Measurements from ENCODE around the gene ASPHD1. TPM values are rescaled to one million over a fixed set of nuclear protein-coding genes. Genes with fewer than 3 reads are reported as not detected.
"Not testable (repeated sequence)": the region's sequence is repeated elsewhere in the genome, so short reads cannot be mapped to it uniquely, and the experiment has no call there.

Gene ASPHD1
- total and polyA plus RNA-seq, 7 experiments from 2014 or later: 0.27 TPM; not detected in 6

- Mint-ChIP-seq H3K9me3 (no peaks in the 10 kb centered on the region), H3K36me3 (peaks cover 0 to 5% (median 0%) of the 10 kb centered on the region in 5 donors), H3K27ac (no peak overlapping the region), H3K27me3 (peaks cover 10 to 33% (median 15%) of the 10 kb centered on the region in 5 donors), H3K4me3 (no peak overlapping the region), H3K4me1 (no peaks in the 10 kb centered on the region)
- Histone ChIP-seq H3K4me1 (ENCODE audit: control insufficient read depth in 2 of 2, insufficient read depth in 2 of 2, low read length in 2 of 2) (no peaks in the 10 kb centered on the region), H3K4me3 (ENCODE audit: low read length) (no peak overlapping the region), H3K36me3 (ENCODE audit: control insufficient read depth in 2 of 3, insufficient read depth in 3 of 3, low read length in 3 of 3) (no peaks in the 10 kb centered on the region), H3K27me3 (ENCODE audit: control insufficient read depth in 2 of 2, insufficient read depth in 2 of 2, low read length in 2 of 2) (no peaks in the 10 kb centered on the region), H3K9me3 (ENCODE audit: control insufficient read depth in 2 of 3, low read length in 3 of 3) (no peaks in the 10 kb centered on the region), H3K27ac (ENCODE audit: low read depth, low read length) (no peak overlapping the region)
- intact Hi-C loops (cut with micrococcal nuclease): no loop called here
- ChIA-PET POLR2A (interaction anchor here (0.5 to 0.6 kb wide), 3 partner anchors 27 to 288 kb away, joined by 3 to 4 read pairs (median 3); no protein-coding TSS in a partner anchor), CTCF (no interaction called here)
- no peak for DNase-seq
- ATAC-seq: no peak
Measured at GRCh38 chr16:29883987-29884386, 16.3 kb upstream of the ASPHD1 start.

- H3K27me3 ChIP-seq (ENCODE audit: control insufficient read depth in 2 of 2, insufficient read depth in 2 of 2, low read length in 2 of 2); H3K4me3 ChIP-seq (ENCODE audit: low read length); H3K4me1 ChIP-seq (ENCODE audit: control insufficient read depth in 2 of 2, insufficient read depth in 2 of 2, low read length in 2 of 2); H3K36me3 Mint-ChIP-seq; intact Hi-C loops (cut with micrococcal nuclease); H3K27me3 Mint-ChIP-seq; H3K36me3 ChIP-seq (ENCODE audit: control insufficient read depth in 2 of 3, insufficient read depth in 3 of 3, low read length in 3 of 3); H3K4me3 Mint-ChIP-seq; H3K9me3 ChIP-seq (ENCODE audit: control insufficient read depth in 2 of 3, low read length in 3 of 3); DNase-seq; ATAC-seq; CTCF ChIA-PET; H3K27ac Mint-ChIP-seq; H3K9me3 Mint-ChIP-seq; H3K4me1 Mint-ChIP-seq; H3K27ac ChIP-seq (ENCODE audit: low read depth, low read length): not testable (repeated sequence)
- POLR2A ChIA-PET: interaction anchor here (0.6 to 1.2 kb wide), 3 partner anchors 8 to 289 kb away, joined by 3 to 4 read pairs (median 3); no protein-coding TSS in a partner anchor
Measured at GRCh38 chr16:29889372-29889771, 10.9 kb upstream of the ASPHD1 start.

GRCh38 chr16:29891525-29892457 is 8.5 kb upstream of the ASPHD1 start:
- intact Hi-C loops (cut with micrococcal nuclease): no loop called here
- Mint-ChIP-seq H3K27ac (no peak overlapping the region), H3K27me3 (peaks cover 0 to 4% (median 4%) of the 10 kb centered on the region in 5 donors), H3K36me3 (no peaks in the 10 kb centered on the region), H3K4me3 (no peak overlapping the region), H3K4me1 (no peaks in the 10 kb centered on the region), H3K9me3 (peaks cover 0 to 1% (median 0%) of the 10 kb centered on the region in 11 donors)
- DNase-seq: no peak
- H3K4me3 ChIP-seq (ENCODE audit: low read length): no peak overlapping the region
- H3K27ac ChIP-seq (ENCODE audit: low read depth, low read length): no peak overlapping the region
- no peaks in the 10 kb centered on the region for H3K4me1 ChIP-seq (ENCODE audit: control insufficient read depth in 2 of 2, insufficient read depth in 2 of 2, low read length in 2 of 2)
- H3K27me3 ChIP-seq (ENCODE audit: control insufficient read depth in 2 of 2, insufficient read depth in 2 of 2, low read length in 2 of 2): no peaks in the 10 kb centered on the region
- ChIA-PET POLR2A (no interaction called here), CTCF (interaction anchor here (0.5 to 0.9 kb wide), 3 partner anchors 200 to 1062 kb away, joined by 3 to 5 read pairs (median 3); no protein-coding TSS in a partner anchor)
- no peaks in the 10 kb centered on the region for H3K36me3 ChIP-seq (ENCODE audit: control insufficient read depth in 2 of 3, insufficient read depth in 3 of 3, low read length in 3 of 3)
- H3K9me3 ChIP-seq (ENCODE audit: control insufficient read depth in 2 of 3, low read length in 3 of 3): no peaks in the 10 kb centered on the region
- ATAC-seq: no peak

- peaks cover 0 to 1% (median 0%) of the 10 kb centered on the region in 11 donors for H3K9me3 Mint-ChIP-seq
- peaks cover 0 to 3% (median 3%) of the 10 kb centered on the region in 5 donors for H3K36me3 Mint-ChIP-seq
- no peaks in the 10 kb centered on the region for H3K9me3 ChIP-seq (ENCODE audit: control insufficient read depth in 2 of 3, low read length in 3 of 3)
- H3K36me3 ChIP-seq (ENCODE audit: control insufficient read depth in 2 of 3, insufficient read depth in 3 of 3, low read length in 3 of 3): no peaks in the 10 kb centered on the region
- H3K4me3 ChIP-seq (ENCODE audit: low read length): no peak overlapping the region
- no peak overlapping the region for H3K4me3 Mint-ChIP-seq
- peaks cover 4 to 10% (median 8%) of the 10 kb centered on the region in 5 donors for H3K27me3 Mint-ChIP-seq
- H3K4me1 ChIP-seq (ENCODE audit: control insufficient read depth in 2 of 2, insufficient read depth in 2 of 2, low read length in 2 of 2): no peaks in the 10 kb centered on the region
- H3K4me1 Mint-ChIP-seq: peaks cover 0 to 4% (median 0%) of the 10 kb centered on the region in 7 donors
- ChIA-PET CTCF (interaction anchor here (0.9 kb wide), 1 partner anchor 200 kb away, joined by 3 read pairs; no protein-coding TSS in a partner anchor), POLR2A (no interaction called here)
- H3K27ac Mint-ChIP-seq: no peak overlapping the region
- intact Hi-C loops (cut with micrococcal nuclease): no loop called here
- ATAC-seq: no peak
- DNase-seq: no peak
- H3K27me3 ChIP-seq (ENCODE audit: control insufficient read depth in 2 of 2, insufficient read depth in 2 of 2, low read length in 2 of 2): no peaks in the 10 kb centered on the region
- H3K27ac ChIP-seq (ENCODE audit: low read depth, low read length): no peak overlapping the region
Measured at GRCh38 chr16:29892458-29892813, 7.9 kb upstream of the ASPHD1 start.

- peaks cover 0 to 6% (median 0%) of the 10 kb centered on the region in 7 donors for H3K4me1 Mint-ChIP-seq
- no peak overlapping the region for H3K4me3 ChIP-seq (ENCODE audit: low read length)
- H3K4me3 Mint-ChIP-seq: no peak overlapping the region
- H3K36me3 Mint-ChIP-seq: peaks cover 0 to 4% (median 3%) of the 10 kb centered on the region in 5 donors
- intact Hi-C loops (cut with micrococcal nuclease): no loop called here
- H3K36me3 ChIP-seq (ENCODE audit: control insufficient read depth in 2 of 3, insufficient read depth in 3 of 3, low read length in 3 of 3): no peaks in the 10 kb centered on the region
- POLR2A ChIA-PET: interaction anchor here (1.2 kb wide), 1 partner anchor 15 kb away, joined by 4 read pairs; no protein-coding TSS in a partner anchor
- H3K9me3 Mint-ChIP-seq: peaks cover 0 to 1% (median 0%) of the 10 kb centered on the region in 11 donors
- H3K27me3 Mint-ChIP-seq: peaks cover 13 to 21% (median 20%) of the 10 kb centered on the region in 5 donors
- no peaks in the 10 kb centered on the region for H3K9me3 ChIP-seq (ENCODE audit: control insufficient read depth in 2 of 3, low read length in 3 of 3)
- no peak for DNase-seq
- H3K27ac ChIP-seq (ENCODE audit: low read depth, low read length): no peak overlapping the region
- no peak overlapping the region for H3K27ac Mint-ChIP-seq
- CTCF ChIA-PET: no interaction called here
- no peak for ATAC-seq
- no peaks in the 10 kb centered on the region for H3K4me1 ChIP-seq (ENCODE audit: control insufficient read depth in 2 of 2, insufficient read depth in 2 of 2, low read length in 2 of 2)
- H3K27me3 ChIP-seq (ENCODE audit: control insufficient read depth in 2 of 2, insufficient read depth in 2 of 2, low read length in 2 of 2): peaks cover 3 to 7% of the 10 kb centered on the region in 2 donors
Measured at GRCh38 chr16:29893553-29893952, 6.7 kb upstream of the ASPHD1 start.

- Mint-ChIP-seq H3K27ac (no peak overlapping the region), H3K9me3 (peaks cover 0 to 1% (median 0%) of the 10 kb centered on the region in 11 donors), H3K4me1 (peaks cover 0 to 6% (median 3%) of the 10 kb centered on the region in 7 donors), H3K27me3 (peaks cover 16 to 26% (median 24%) of the 10 kb centered on the region in 5 donors), H3K36me3 (peaks cover 0 to 4% (median 3%) of the 10 kb centered on the region in 5 donors), H3K4me3 (no peak overlapping the region)
- intact Hi-C loops (cut with micrococcal nuclease): no loop called here
- no peaks in the 10 kb centered on the region for H3K9me3 ChIP-seq (ENCODE audit: control insufficient read depth in 2 of 3, low read length in 3 of 3)
- no peak overlapping the region for H3K27ac ChIP-seq (ENCODE audit: low read depth, low read length)
- H3K4me1 ChIP-seq (ENCODE audit: control insufficient read depth in 2 of 2, insufficient read depth in 2 of 2, low read length in 2 of 2): peaks cover 0 to under 1% of the 10 kb centered on the region in 2 donors
- peaks cover 5 to 11% of the 10 kb centered on the region in 2 donors for H3K27me3 ChIP-seq (ENCODE audit: control insufficient read depth in 2 of 2, insufficient read depth in 2 of 2, low read length in 2 of 2)
- ChIA-PET CTCF (no interaction called here), POLR2A (interaction anchor here (1.2 kb wide), 1 partner anchor 16 kb away, joined by 4 read pairs; no protein-coding TSS in a partner anchor)
- H3K36me3 ChIP-seq (ENCODE audit: control insufficient read depth in 2 of 3, insufficient read depth in 3 of 3, low read length in 3 of 3): no peaks in the 10 kb centered on the region
- H3K4me3 ChIP-seq (ENCODE audit: low read length): no peak overlapping the region
- no peak for DNase-seq
- ATAC-seq: no peak
Measured at GRCh38 chr16:29894352-29894751, 5.9 kb upstream of the ASPHD1 start.

Measured in naive thymus-derived CD4-positive, alpha-beta T cell (primary cell).